H1 (cell line): Measurements from ENCODE around the gene NOL4L. TPM values are rescaled to one million over a fixed set of nuclear protein-coding genes. Genes with fewer than 3 reads are reported as not detected.

ENCODE experiments used
- CTCF ChIA-PET: fragments of 300-600 bp; sonication (Branson Sonifier 250); formaldehyde crosslinking; loops from one replicate; lab custom pipeline; 2021; ENCODE audit not compliant: partially characterized antibody; lab: Charles Lee
- POLR2A ChIA-PET: fragments of 300-600 bp; sonication (Branson Sonifier 250); formaldehyde crosslinking; loops from one replicate; lab custom pipeline; 2021; ENCODE audit warnings: inconsistent platforms; ENCODE audit not compliant: partially characterized antibody; lab: Charles Lee
- DNase-seq, 2 experiments: peaks; one replicate each; pipeline versions ENCODE4 v3.0.0 to v3.0.0-alpha.2; 2010 to 2022; ENCODE audit warnings: low spot score in 2 of 2, low read depth in 1 of 2, mixed read lengths in 1 of 2
- FAIRE-seq: peaks from 2 replicates; lab custom pipeline; 2011; peaks lifted over from hg19 to GRCh38; lab: Jason Lieb, UNC
- H2AFZ ChIP-seq: 2 replicates; pipeline ENCODE4 v1.8.1; 2012; ENCODE audit warnings: low read length, inconsistent platforms
- H2AK5ac ChIP-seq: 2 replicates; pipeline ENCODE4 v1.6.1; 2013; ENCODE audit warnings: low read depth, low read length
- H2BK120ac ChIP-seq: replicated peaks from 2 replicates; pipeline ENCODE3; 2013; ENCODE audit warnings: low read depth, low read length, inconsistent platforms
- H2BK12ac ChIP-seq: 2 replicates; pipeline ENCODE4 v1.6.1; 2013; ENCODE audit warnings: low read depth, low read length
- H2BK15ac ChIP-seq: 2 replicates; pipeline ENCODE4 v1.6.1; 2013; ENCODE audit warnings: low read length
- H2BK20ac ChIP-seq: 2 replicates; pipeline ENCODE4 v1.6.1; 2013; ENCODE audit warnings: low read length
- H2BK5ac ChIP-seq: 2 replicates; pipeline ENCODE4 v1.6.1; 2013; ENCODE audit warnings: low read depth, low read length
- H3K14ac ChIP-seq: 2 replicates; pipeline ENCODE4 v1.6.1; 2013; ENCODE audit warnings: inconsistent platforms; ENCODE audit not compliant: insufficient read length
- H3K18ac ChIP-seq: 2 replicates; pipeline ENCODE4 v1.6.1; 2013; ENCODE audit warnings: low read length; ENCODE audit errors: extremely low read depth
- H3K23ac ChIP-seq: 2 replicates; pipeline ENCODE4 v1.6.1; 2013; ENCODE audit warnings: inconsistent platforms; ENCODE audit not compliant: insufficient read length
- H3K23me2 ChIP-seq: 2 replicates; pipeline ENCODE4 v1.6.1; 2013; ENCODE audit warnings: low read depth, low read length
- H3K27ac ChIP-seq: 2 replicates; pipeline ENCODE4 v1.6.1; 2011; ENCODE audit warnings: low read depth, low read length, inconsistent platforms
- H3K27me3 ChIP-seq, 4 experiments: replicated peaks in 1 of 4; 1 replicate in 1 of 4; 2 replicates in 3 of 4; pipeline versions ENCODE4 v1.6.1 to v1.8.1; 2011 to 2013; ENCODE audit warnings: low read length in 3 of 4, mild to moderate bottlenecking in 3 of 4, inconsistent platforms in 2 of 4, mixed read lengths in 2 of 4, moderate library complexity in 1 of 4; ENCODE audit not compliant: control insufficient read depth in 3 of 4, insufficient read depth in 3 of 4; ENCODE audit errors: extremely low read depth in 1 of 4
- H3K36me3 ChIP-seq, 4 experiments: 2 replicates each; pipeline versions ENCODE4 v1.6.1 to v1.8.1; 2011 to 2013; ENCODE audit warnings: mild to moderate bottlenecking in 4 of 4, low read length in 3 of 4, moderate library complexity in 2 of 4, control low read depth in 1 of 4, inconsistent platforms in 1 of 4; ENCODE audit not compliant: insufficient read depth in 4 of 4, control insufficient read depth in 2 of 4
- H3K4ac ChIP-seq: replicated peaks from 2 replicates; pipeline ENCODE3; 2013; ENCODE audit warnings: low read length, low read depth, mixed read lengths, inconsistent platforms; ENCODE audit not compliant: insufficient read length
- H3K4me1 ChIP-seq, 4 experiments: replicated peaks in 1 of 4; 1 replicate in 1 of 4; 2 replicates in 3 of 4; pipeline versions ENCODE4 v1.6.1 to v1.8.1; 2011 to 2013; ENCODE audit warnings: low read length in 3 of 4, inconsistent platforms in 2 of 4, mixed read lengths in 1 of 4; ENCODE audit not compliant: insufficient read depth in 4 of 4, control insufficient read depth in 3 of 4
- H3K4me2 ChIP-seq, 2 experiments: 2 replicates each; pipeline versions ENCODE4 v1.6.1 to v1.8.1; 2011 to 2013; ENCODE audit warnings: low read depth in 2 of 2, low read length in 2 of 2, control low read depth in 1 of 2, inconsistent platforms in 1 of 2, mild to moderate bottlenecking in 1 of 2; ENCODE audit not compliant: insufficient read depth in 1 of 2
- H3K4me3 ChIP-seq, 4 experiments: fragments of 200-600, 300-600 bp in 1 of 4; sonication (generic), shearing (Covaris generic), sonication (Bioruptor Twin) in 1 of 4; 2 replicates each; pipeline versions ENCODE4 v1.5.1 to v1.8.1; 2011 to 2016; ENCODE audit warnings: low read length in 4 of 4, low read depth in 3 of 4, control low read depth in 2 of 4, inconsistent platforms in 2 of 4, mild to moderate bottlenecking in 2 of 4, mixed read lengths in 1 of 4, moderate library complexity in 1 of 4; ENCODE audit not compliant: insufficient read depth in 2 of 4; ENCODE audit errors: extremely low read depth in 1 of 4
- H3K56ac ChIP-seq: replicated peaks from 2 replicates; pipeline ENCODE3; 2013; ENCODE audit warnings: low read depth, mild to moderate bottlenecking, mixed read lengths, low read length, inconsistent platforms; ENCODE audit not compliant: insufficient read length
- H3K79me1 ChIP-seq: 2 replicates; pipeline ENCODE4 v1.6.1; 2013; ENCODE audit warnings: low read depth, low read length, control low read depth
- H3K79me2 ChIP-seq, 2 experiments: 2 replicates each; pipeline versions ENCODE4 v1.6.1 to v1.8.1; 2012 to 2013; ENCODE audit warnings: low read length in 2 of 2, mild to moderate bottlenecking in 2 of 2, inconsistent platforms in 1 of 2; ENCODE audit not compliant: insufficient read depth in 2 of 2, control insufficient read depth in 1 of 2
- H3K9ac ChIP-seq, 4 experiments: replicated peaks in 1 of 4; 1 replicate in 1 of 4; 2 replicates in 3 of 4; pipeline versions ENCODE4 v1.6.1 to v1.8.1; 2011 to 2013; ENCODE audit warnings: low read depth in 3 of 4, low read length in 3 of 4, control low read depth in 2 of 4, mild to moderate bottlenecking in 2 of 4, moderate library complexity in 2 of 4, inconsistent platforms in 1 of 4; ENCODE audit errors: extremely low read depth in 1 of 4
- H3K9me3 ChIP-seq, 2 experiments: 2 replicates each; pipeline versions ENCODE4 v1.6.1 to v1.8.1; 2012 to 2013; ENCODE audit warnings: mild to moderate bottlenecking in 2 of 2, moderate library complexity in 2 of 2, control low read depth in 1 of 2, inconsistent platforms in 1 of 2, low read depth in 1 of 2, low read length in 1 of 2, mixed read lengths in 1 of 2; ENCODE audit not compliant: insufficient read depth in 2 of 2
- H4K20me1 ChIP-seq, 2 experiments: replicated peaks in 1 of 2; 2 replicates each; pipeline versions ENCODE3 to v1.8.1; 2011 to 2013; ENCODE audit warnings: inconsistent platforms in 2 of 2, low read length in 2 of 2, mild to moderate bottlenecking in 1 of 2; ENCODE audit not compliant: insufficient read depth in 2 of 2, control insufficient read depth in 1 of 2
- H4K5ac ChIP-seq: 2 replicates; pipeline ENCODE4 v1.6.1; 2013; ENCODE audit warnings: low read length, low read depth, mixed read lengths, inconsistent platforms; ENCODE audit not compliant: insufficient read length
- H4K8ac ChIP-seq: 2 replicates; pipeline ENCODE4 v1.8.0; 2013; ENCODE audit warnings: mild to moderate bottlenecking, moderate library complexity, low read length, inconsistent platforms; ENCODE audit not compliant: insufficient read depth; ENCODE audit errors: extremely low read depth
- H4K91ac ChIP-seq: replicated peaks from 2 replicates; pipeline ENCODE3; 2013; ENCODE audit warnings: low read length, mixed read lengths, inconsistent platforms; ENCODE audit not compliant: insufficient read length
- ATF3 ChIP-seq: IDR thresholded peaks from 2 replicates; pipeline ENCODE4 v1.6.1; 2011; ENCODE audit warnings: low read depth, mild to moderate bottlenecking, low read length; ENCODE audit not compliant: insufficient read depth
- POLR2A ChIP-seq, 2 experiments: IDR thresholded peaks; 1 replicate in 1 of 2; 2 replicates in 1 of 2; pipeline ENCODE4 v1.6.1; 2011; ENCODE audit warnings: low read depth in 2 of 2, low read length in 2 of 2, mild to moderate bottlenecking in 2 of 2; ENCODE audit errors: control extremely low read depth in 1 of 2
- POLR2AphosphoS5 ChIP-seq: IDR thresholded peaks from 2 replicates; pipeline ENCODE4 v1.6.1; 2011; ENCODE audit warnings: low read depth, low read length
- RAD21 ChIP-seq, 2 experiments: IDR thresholded peaks in 1 of 2; conservative IDR thresholded peaks in 1 of 2; 2 replicates each; pipeline ENCODE4 v1.6.1; 2011; ENCODE audit warnings: low read depth in 2 of 2, low read length in 2 of 2, improper control_type of control experiment in 1 of 2, inconsistent platforms in 1 of 2, mild to moderate bottlenecking in 1 of 2, moderate library complexity in 1 of 2
- RBBP5 ChIP-seq: IDR thresholded peaks from 2 replicates; pipeline ENCODE4 v1.7.1; 2012; ENCODE audit warnings: low read depth, mild to moderate bottlenecking, inconsistent platforms, low read length, moderate library complexity, borderline replicate concordance
- TAF7 ChIP-seq: optimal IDR thresholded peaks from 2 replicates; pipeline ENCODE3; 2011; ENCODE audit warnings: low read depth, mild to moderate bottlenecking, inconsistent platforms, low read length, moderate library complexity, borderline replicate concordance
- WGBS, 2 experiments: shearing (Covaris generic) in 1 of 2; methylation state at CpG; one replicate each; pipeline versions ENCODE4 v1.1.6 to v1.1.7; 2013 to 2015; ENCODE audit warnings: low lambda C conversion rate in 2 of 2, mixed read lengths in 2 of 2, inconsistent platforms in 1 of 2, low coverage in 1 of 2, missing lambda C conversion rate in 1 of 2; ENCODE audit not compliant: insufficient replicate concordance in 2 of 2, insufficient coverage in 1 of 2, insufficient read length in 1 of 2; ENCODE audit errors: extremely low coverage in 1 of 2, missing lambda C conversion rate in 1 of 2; 5-methylcytosine and 5-hydroxymethylcytosine counted together
- polyA plus RNA-seq, 7 experiments: library from polyadenylated mRNA; depleted of rRNA in 3 of 7; stranded (reverse) in 5 of 7; unstranded in 2 of 7; fragments of >200 nt in 5 of 7; fragments of 200-250 nt in 2 of 7; gene quantifications; 1 replicate in 5 of 7; 2 replicates in 1 of 7; 4 replicates in 1 of 7; pipeline versions ENCODE4 v1.2.1 to v1.2.3, GENCODE V29; 2011 to 2013; ENCODE audit warnings: missing spikeins in 2 of 7, mixed read lengths in 2 of 7
- total RNA-seq: library from RNA; stranded (reverse); fragmentation: NEBNext Ultra II Directional; extraction: Animal tissue kit (Norgen Biotek cat#: 25700); gene quantifications from 2 replicates; pipeline ENCODE4 v1.2.1, GENCODE V29; 2021

Gene NOL4L
- total and polyA plus RNA-seq, 2 of the 8 experiments (the other 6 are each of a cell fraction or from before 2014, with no cell fraction given) = 15.3 to 23.7 TPM

GRCh38 chr20:32468860-32469259 is 116.3 kb downstream of the NOL4L start:
- H3K36me3 ChIP-seq = peaks cover 0 to 3% (median 0%) of the 10 kb centered on the region in 4 experiments; a peak in 2 of 8 replicates
- FAIRE-seq = no peak
- H3K4me2 ChIP-seq = no peak overlapping the region
- H3K79me2 ChIP-seq = peaks cover 0 to 33% of the 10 kb centered on the region in 2 experiments; a peak in 1 of 4 replicates
- no peak overlapping the region for H3K56ac ChIP-seq
- H3K4me3 ChIP-seq = no peak overlapping the region
- no peak overlapping the region for H2AFZ ChIP-seq
- H3K79me1 ChIP-seq = peaks cover 15% of the 10 kb centered on the region
- 98% methylated on average over 5 of the region's 7 CpGs; no CpG with 5 or more reads in 1 of the 2 experiments for WGBS, 2 experiments
- no peak overlapping the region for H4K91ac ChIP-seq
- ChIA-PET POLR2A (interaction anchor here (2.4 to 4.1 kb wide), 2 partner anchors 11 to 15 kb away, joined by 6 to 21 read pairs; no protein-coding TSS in a partner anchor), CTCF (interaction anchor here (0.5 to 4.6 kb wide), 8 partner anchors 11 to 750 kb away, joined by 3 to 19 read pairs (median 4); no protein-coding TSS in a partner anchor)
- no peak overlapping the region; the same call in 1 of the 2 replicates for H2AK5ac ChIP-seq
- no peak overlapping the region; the same call in 1 of the 2 replicates for H2BK5ac ChIP-seq
- no peak overlapping the region for H3K9ac ChIP-seq
- H3K4ac ChIP-seq = no peak overlapping the region
- no peak for DNase-seq
- H3K14ac ChIP-seq = no peak overlapping the region
- H2BK120ac ChIP-seq = no peak overlapping the region
- H3K23me2 ChIP-seq = no peaks in the 10 kb centered on the region
- H4K8ac ChIP-seq = no peak overlapping the region
- H2BK20ac ChIP-seq = no peak overlapping the region
- H3K27me3 ChIP-seq = no peaks in the 10 kb centered on the region
- H2BK12ac ChIP-seq = no peak overlapping the region
- peaks cover 0 to 31% (median 21%) of the 10 kb centered on the region in 4 experiments; a peak in 6 of 7 replicates for H3K4me1 ChIP-seq
- no peak overlapping the region for H3K27ac ChIP-seq
- no peak overlapping the region for H2BK15ac ChIP-seq
- H3K18ac ChIP-seq = no peak overlapping the region
- H4K20me1 ChIP-seq = peaks cover 24 to 30% of the 10 kb centered on the region in 2 experiments
- H3K9me3 ChIP-seq = no peaks in the 10 kb centered on the region
- H4K5ac ChIP-seq = no peak overlapping the region
- no peak overlapping the region for H3K23ac ChIP-seq
- TF ChIP-seq POLR2AphosphoS5 (no peak), ATF3 (no peak), TAF7 (no peak), POLR2A (IDR thresholded peaks at IDR 0.05; ENCODE audit: control extremely low read depth in 1 of 2, low read depth in 2 of 2, low read length in 2 of 2) (no peak), RAD21 (IDR thresholded peaks at IDR 0.05 in 1 of 2, conservative IDR thresholded peaks at IDR 0.05 in 1 of 2; ENCODE audit: low read depth in 2 of 2, low read length in 2 of 2) (no peak), RBBP5 (no peak)
